ENCODE measurements around the gene F2. TPM values are rescaled to one million over a fixed set of nuclear protein-coding genes. Genes with fewer than 3 reads are reported as not detected.

F2 gene
- total RNA-seq, 4 donors from 2014 or later, result not detected

GRCh38 chr11:46673713-46674462 lies 45.1 kb upstream of the F2 start:
- intact Hi-C loops (cut with DNase I), result no loop called here

GRCh38 chr11:46674463-46675287 lies 44.3 kb upstream of the F2 start:
- intact Hi-C loops (cut with DNase I), result no loop called here
- H3K4me1 ChIP-seq, result peaks cover 32 to 52% of the 10 kb centered on the region in 2 donors
- H3K4me3 ChIP-seq (replicated peaks in 1 of 3), result no peak overlapping the region
- H3K36me3 ChIP-seq, result peaks cover 43 to 45% of the 10 kb centered on the region in 2 donors
- peak overlapping the region; percentile 81 to 89 (median 84) for H3K27ac ChIP-seq
- WGBS, 2 donors, result 36 to 45% methylated on average over 12 of the region's 12 CpGs
- no peak for TF ChIP-seq CTCF (IDR thresholded peaks at IDR 0.05)
- TF ChIP-seq POLR2A (IDR thresholded peaks at IDR 0.05), result no peak
- DNase-seq, result peak; percentile 36 to 41
- H3K27me3 ChIP-seq, result no peaks in the 10 kb centered on the region
- no peaks in the 10 kb centered on the region for H3K9me3 ChIP-seq

More at GRCh38 chr11:46673713-46674462, 45.1 kb upstream of the F2 start:
- peak in 1 of 2 donors; percentile 41 for DNase-seq
- Histone ChIP-seq H3K36me3 (peaks cover 42 to 43% of the 10 kb centered on the region in 2 donors), H3K4me1 (peaks cover 32 to 52% of the 10 kb centered on the region in 2 donors), H3K9me3 (no peaks in the 10 kb centered on the region), H3K27me3 (no peaks in the 10 kb centered on the region), H3K4me3 (replicated peaks in 1 of 3) (no peak overlapping the region), H3K27ac (peak overlapping the region; percentile 81 to 89 (median 84))
- no peak for TF ChIP-seq POLR2A (IDR thresholded peaks at IDR 0.05)
- no peak for TF ChIP-seq CTCF (IDR thresholded peaks at IDR 0.05)
- 70 to 83% methylated on average over 3 to 6 of the region's 6 CpGs for WGBS, 2 donors

GRCh38 chr11:46675288-46675851 lies 43.6 kb upstream of the F2 start:
- H3K9me3 ChIP-seq, result no peaks in the 10 kb centered on the region
- H3K36me3 ChIP-seq, result peaks cover 45 to 51% of the 10 kb centered on the region in 2 donors
- no peak overlapping the region for H3K4me3 ChIP-seq (replicated peaks in 1 of 3)
- WGBS, 2 donors, result 37 to 42% methylated on average over 3 to 4 of the region's 4 CpGs
- intact Hi-C loops (cut with DNase I), result no loop called here
- DNase-seq, result peak; percentile 65 to 76
- peaks cover 32 to 52% of the 10 kb centered on the region in 2 donors for H3K4me1 ChIP-seq
- no peaks in the 10 kb centered on the region for H3K27me3 ChIP-seq
- H3K27ac ChIP-seq, result peak overlapping the region; percentile 81 to 89 (median 84)
- TF ChIP-seq CTCF (IDR thresholded peaks at IDR 0.05), result peak in 1 of 6 experiments; percentile 25
- TF ChIP-seq POLR2A (IDR thresholded peaks at IDR 0.05), result no peak

- no peak overlapping the region for H3K4me3 ChIP-seq (replicated peaks in 1 of 3)
- TF ChIP-seq CTCF (IDR thresholded peaks at IDR 0.05), result no peak
- no peak for TF ChIP-seq POLR2A (IDR thresholded peaks at IDR 0.05)
- WGBS, 2 donors, result 68 to 73% methylated on average over 7 of the region's 7 CpGs
- H3K27ac ChIP-seq, result peak overlapping the region; percentile 81 to 89 (median 84)
- H3K4me1 ChIP-seq, result peaks cover 32 to 52% of the 10 kb centered on the region in 2 donors
- no peaks in the 10 kb centered on the region for H3K27me3 ChIP-seq
- DNase-seq, result no peak
- intact Hi-C loops (cut with DNase I), result no loop called here
- H3K36me3 ChIP-seq, result peaks cover 51 to 54% of the 10 kb centered on the region in 2 donors
- no peaks in the 10 kb centered on the region for H3K9me3 ChIP-seq
Observed at GRCh38 chr11:46675949-46676348, 43.1 kb upstream of the F2 start.
